Activated T-helper 17 cell treated with anti-CD3 and anti-CD28 coated beads, Interleukin-2, amount 50 U/mL, for 72 hours (primary cell): ENCODE data around the gene METTL22. TPM values are rescaled to one million over a fixed set of nuclear protein-coding genes. Genes with fewer than 3 reads are reported as not detected.

Experiments used
- ATAC-seq: fragments of 150-1000 bp; cut with Tn5 transposase; replicated peaks from 2 replicates; pipeline ENCODE4 v1.10.0; 2021; ENCODE audit warnings: mild to moderate bottlenecking, moderate library complexity
- H3K27ac Mint-ChIP-seq: one replicate; pipeline ENCODE4 v1.8.0; 2022; ENCODE audit warnings: mixed read lengths
- H3K27me3 Mint-ChIP-seq: one replicate; pipeline ENCODE4 v1.8.0; 2022; ENCODE audit warnings: mixed read lengths
- H3K36me3 Mint-ChIP-seq: one replicate; pipeline ENCODE4 v1.8.0; 2022; ENCODE audit warnings: low read depth, mild to moderate bottlenecking, mixed read lengths
- H3K4me1 Mint-ChIP-seq: one replicate; pipeline ENCODE4 v1.8.0; 2022; ENCODE audit warnings: mixed read lengths
- H3K4me3 Mint-ChIP-seq: one replicate; pipeline ENCODE4 v1.8.0; 2022; ENCODE audit warnings: mild to moderate bottlenecking, mixed read lengths
- H3K9me3 Mint-ChIP-seq: one replicate; pipeline ENCODE4 v1.8.0; 2022; ENCODE audit warnings: mixed read lengths
- total RNA-seq, 2 donors: library from RNA; stranded (reverse); gene quantifications; one replicate each; pipeline ENCODE4 v1.2.3, GENCODE V29; 2022

METTL22 gene
- total RNA-seq, 2 donors from 2014 or later = 28.7 to 40.6 TPM

GRCh38 chr16:8661703-8662102, 40.2 kb downstream of the METTL22 start:
- Mint-ChIP-seq H3K4me3 (no peak overlapping the region), H3K36me3 (peaks cover 16% of the 10 kb centered on the region), H3K4me1 (peaks cover 4% of the 10 kb centered on the region), H3K9me3 (no peaks in the 10 kb centered on the region), H3K27ac (no peak overlapping the region), H3K27me3 (no peaks in the 10 kb centered on the region)
- no peak for ATAC-seq

GRCh38 chr16:8663192-8664089, 41.9 kb downstream of the METTL22 start:
- peaks cover 4% of the 10 kb centered on the region for H3K4me1 Mint-ChIP-seq
- no peak for ATAC-seq
- H3K27ac Mint-ChIP-seq = no peak overlapping the region
- no peaks in the 10 kb centered on the region for H3K27me3 Mint-ChIP-seq
- H3K9me3 Mint-ChIP-seq = no peaks in the 10 kb centered on the region
- H3K4me3 Mint-ChIP-seq = no peak overlapping the region
- H3K36me3 Mint-ChIP-seq = peaks cover 23% of the 10 kb centered on the region

DNA sequence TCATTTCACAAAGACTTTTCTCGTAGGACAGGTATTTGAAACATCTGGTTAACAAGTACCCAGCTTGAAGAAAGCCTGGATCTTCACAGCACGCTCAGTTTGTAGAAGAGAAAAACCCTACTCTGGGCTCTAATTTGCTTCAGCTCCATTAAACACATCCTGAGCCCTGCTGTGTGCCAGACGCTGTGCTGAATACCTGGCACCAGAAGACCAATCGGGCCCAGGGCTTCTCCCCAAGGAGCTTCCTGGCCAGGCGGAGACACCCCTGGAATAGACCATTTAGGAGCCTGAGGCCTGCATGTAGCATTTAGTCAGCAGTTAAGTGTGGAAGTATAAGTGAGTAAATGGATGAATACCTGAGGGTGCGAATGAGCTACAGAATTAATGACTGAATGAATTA, 44.0 kb downstream of the METTL22 start:
- H3K9me3 Mint-ChIP-seq = no peaks in the 10 kb centered on the region
- no peak overlapping the region for H3K4me3 Mint-ChIP-seq
- peaks cover under 1% of the 10 kb centered on the region for H3K4me1 Mint-ChIP-seq
- H3K36me3 Mint-ChIP-seq = peaks cover 23% of the 10 kb centered on the region
- no peak for ATAC-seq
- H3K27ac Mint-ChIP-seq = no peak overlapping the region
- H3K27me3 Mint-ChIP-seq = no peaks in the 10 kb centered on the region

- Mint-ChIP-seq H3K27ac (no peak overlapping the region), H3K4me1 (no peaks in the 10 kb centered on the region), H3K36me3 (peaks cover 23% of the 10 kb centered on the region), H3K27me3 (no peaks in the 10 kb centered on the region), H3K9me3 (no peaks in the 10 kb centered on the region), H3K4me3 (no peak overlapping the region)
- no peak for ATAC-seq
Observed at GRCh38 chr16:8667492-8667891, 46.0 kb downstream of the METTL22 start.

- H3K4me3 Mint-ChIP-seq = no peak overlapping the region
- ATAC-seq = no peak
- peaks cover 23% of the 10 kb centered on the region for H3K36me3 Mint-ChIP-seq
- H3K27ac Mint-ChIP-seq = no peak overlapping the region
- no peaks in the 10 kb centered on the region for H3K9me3 Mint-ChIP-seq
- no peaks in the 10 kb centered on the region for H3K4me1 Mint-ChIP-seq
- no peaks in the 10 kb centered on the region for H3K27me3 Mint-ChIP-seq
Observed at GRCh38 chr16:8668113-8668512, 46.6 kb downstream of the METTL22 start.

- Mint-ChIP-seq H3K27ac (no peak overlapping the region), H3K4me1 (no peaks in the 10 kb centered on the region), H3K4me3 (no peak overlapping the region), H3K36me3 (peaks cover 21% of the 10 kb centered on the region), H3K27me3 (no peaks in the 10 kb centered on the region), H3K9me3 (no peaks in the 10 kb centered on the region)
- no peak for ATAC-seq
Observed at GRCh38 chr16:8669481-8669880, 48.0 kb downstream of the METTL22 start.

GRCh38 chr16:8670014-8670560, 48.6 kb downstream of the METTL22 start:
- Mint-ChIP-seq H3K36me3 (peaks cover 15% of the 10 kb centered on the region), H3K27ac (no peak overlapping the region)
- ATAC-seq = no peak

DNA sequence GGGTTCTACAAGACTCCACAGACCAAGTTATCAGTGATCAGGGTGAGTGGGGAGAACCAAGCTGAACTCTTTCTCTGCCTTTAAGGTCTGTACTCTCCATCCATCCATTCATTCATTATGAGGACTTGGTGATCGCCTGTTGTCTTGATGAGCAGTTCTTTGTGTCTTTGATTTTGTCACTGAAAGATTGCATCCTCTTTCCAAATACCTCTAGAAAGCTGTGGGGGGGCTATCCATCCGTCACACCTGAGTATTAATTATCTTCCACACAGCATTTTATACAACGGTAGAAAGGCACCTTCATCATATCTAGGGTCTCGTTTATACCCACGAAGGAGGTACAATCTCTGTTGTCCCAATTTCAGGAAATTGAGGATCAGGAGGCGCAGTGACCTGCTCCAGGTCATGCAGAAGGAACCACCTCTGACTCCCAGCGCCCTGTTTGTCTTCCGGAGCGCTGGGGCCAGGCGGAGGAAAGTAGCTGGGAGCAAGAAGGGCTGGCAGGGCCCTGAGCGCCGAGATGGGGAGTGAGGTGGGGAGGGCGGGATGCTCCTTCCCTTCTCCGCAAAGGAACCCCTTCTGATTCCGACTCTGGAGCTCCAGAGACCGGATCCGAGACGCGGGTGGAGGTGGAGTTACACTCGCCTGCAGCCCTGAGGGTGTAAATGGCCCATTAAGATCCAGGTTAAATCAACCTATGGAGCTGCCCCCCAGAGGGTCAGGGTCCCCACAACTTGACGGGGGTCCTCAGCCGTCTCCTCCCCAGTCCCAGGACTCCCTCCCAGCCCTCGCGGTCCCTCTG, 52.3 kb downstream of the METTL22 start:
- no peaks in the 10 kb centered on the region for H3K9me3 Mint-ChIP-seq
- H3K36me3 Mint-ChIP-seq = peaks cover 5% of the 10 kb centered on the region
- H3K27ac Mint-ChIP-seq = peak overlapping the region; percentile 63
- ATAC-seq = no peak
- peaks cover 10% of the 10 kb centered on the region for H3K4me1 Mint-ChIP-seq
- H3K27me3 Mint-ChIP-seq = no peaks in the 10 kb centered on the region
- peak overlapping the region; percentile 88 for H3K4me3 Mint-ChIP-seq

More at GRCh38 chr16:8670014-8670560, 48.6 kb downstream of the METTL22 start:
- H3K4me1 Mint-ChIP-seq = peaks cover 3% of the 10 kb centered on the region
- H3K27me3 Mint-ChIP-seq = no peaks in the 10 kb centered on the region
- no peak overlapping the region for H3K4me3 Mint-ChIP-seq
- H3K9me3 Mint-ChIP-seq = no peaks in the 10 kb centered on the region

DNA sequence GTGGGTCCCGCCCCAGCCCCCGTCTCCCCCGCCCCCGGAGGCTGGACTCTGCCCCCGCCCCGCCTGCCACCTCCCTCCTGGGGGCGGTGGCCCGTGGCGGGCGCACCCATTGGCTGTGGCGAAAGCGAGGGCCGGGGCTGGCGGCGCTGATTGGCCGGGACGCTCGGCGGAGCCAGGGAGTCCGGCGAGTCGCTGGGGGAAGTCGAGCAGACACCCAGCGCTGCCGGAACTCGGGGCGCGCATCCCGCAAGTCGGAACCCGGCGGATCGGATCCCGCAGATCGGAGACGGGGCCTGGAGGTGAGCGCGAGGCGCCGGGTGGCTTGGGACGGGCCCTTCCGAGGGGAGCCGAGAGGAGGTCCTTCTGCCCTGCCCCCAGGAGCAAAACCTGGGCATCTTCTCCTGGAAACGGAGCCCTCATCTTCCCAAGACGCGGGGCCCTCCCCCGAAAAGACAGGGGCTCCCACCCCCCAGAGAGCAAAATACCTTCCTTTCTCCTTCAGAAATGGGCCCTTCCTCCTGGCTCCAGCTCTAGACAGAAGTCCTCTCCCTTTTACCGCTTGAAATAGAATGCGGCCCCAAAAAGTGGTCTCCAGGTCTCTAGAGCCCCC, 53.0 kb downstream of the METTL22 start, which contains the start of gene ABAT:
ABAT (plus strand) TSS at position 205 of the 610 bp plus-strand sequence. CDS start 61,123 bp downstream, outside the sequence.
- H3K4me1 Mint-ChIP-seq = peaks cover 10% of the 10 kb centered on the region
- no peaks in the 10 kb centered on the region for H3K9me3 Mint-ChIP-seq
- H3K4me3 Mint-ChIP-seq = peak within 1 kb of the TSS; percentile 88
- H3K36me3 Mint-ChIP-seq = peaks cover 7% of the 10 kb centered on the region
- H3K27me3 Mint-ChIP-seq = no peaks in the 10 kb centered on the region
- H3K27ac Mint-ChIP-seq = peak within 1 kb of the TSS; percentile 87
- ATAC-seq = peak; percentile 99

GRCh38 chr16:8675183-8676159, 54.0 kb downstream of the METTL22 start:
- Mint-ChIP-seq H3K27me3 (no peaks in the 10 kb centered on the region), H3K36me3 (peaks cover 13% of the 10 kb centered on the region), H3K4me1 (peaks cover 16% of the 10 kb centered on the region), H3K27ac (peak overlapping the region; percentile 87), H3K4me3 (peak overlapping the region; percentile 88), H3K9me3 (no peaks in the 10 kb centered on the region)
- peak; percentile 45 for ATAC-seq

GRCh38 chr16:8676160-8676547, 54.7 kb downstream of the METTL22 start:
- Mint-ChIP-seq H3K9me3 (no peaks in the 10 kb centered on the region), H3K27ac (no peak overlapping the region), H3K4me3 (peak overlapping the region; percentile 88), H3K4me1 (peaks cover 16% of the 10 kb centered on the region), H3K27me3 (no peaks in the 10 kb centered on the region), H3K36me3 (peaks cover 13% of the 10 kb centered on the region)
- no peak for ATAC-seq

DNA sequence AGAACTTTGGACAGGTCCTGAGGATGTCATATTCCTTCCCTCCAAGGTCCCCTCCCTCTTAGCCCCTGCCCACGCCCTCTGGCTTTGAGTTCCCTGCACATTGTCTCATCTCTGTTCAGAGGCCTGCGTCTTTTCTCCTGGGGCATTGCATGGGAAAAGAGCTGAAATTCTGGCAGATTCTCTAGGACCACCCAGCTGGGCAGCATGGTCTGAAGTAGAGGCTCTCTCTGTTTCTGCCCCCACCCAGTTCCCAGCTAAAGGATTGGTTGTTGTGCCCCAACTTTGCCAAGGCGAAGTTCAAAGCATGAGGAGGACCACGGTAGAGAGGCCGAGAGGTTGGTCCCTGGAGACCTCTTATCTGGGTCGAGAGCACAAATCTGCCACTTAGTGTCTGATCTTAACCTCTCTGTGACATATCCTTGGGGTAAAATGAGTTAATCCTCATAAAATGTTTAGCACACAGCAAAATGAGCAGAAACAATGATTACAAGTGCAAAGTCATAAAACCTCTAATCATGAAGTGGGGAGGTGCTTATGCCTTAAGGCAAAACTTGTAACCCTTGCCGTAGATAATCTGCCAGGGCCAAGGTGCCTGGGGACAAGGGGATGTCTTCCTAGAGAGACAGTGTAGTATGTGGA, 55.4 kb downstream of the METTL22 start:
- no peak overlapping the region for H3K4me3 Mint-ChIP-seq
- peaks cover 16% of the 10 kb centered on the region for H3K4me1 Mint-ChIP-seq
- peaks cover 13% of the 10 kb centered on the region for H3K36me3 Mint-ChIP-seq
- H3K27me3 Mint-ChIP-seq = no peaks in the 10 kb centered on the region
- no peaks in the 10 kb centered on the region for H3K9me3 Mint-ChIP-seq
- H3K27ac Mint-ChIP-seq = no peak overlapping the region
- no peak for ATAC-seq

DNA sequence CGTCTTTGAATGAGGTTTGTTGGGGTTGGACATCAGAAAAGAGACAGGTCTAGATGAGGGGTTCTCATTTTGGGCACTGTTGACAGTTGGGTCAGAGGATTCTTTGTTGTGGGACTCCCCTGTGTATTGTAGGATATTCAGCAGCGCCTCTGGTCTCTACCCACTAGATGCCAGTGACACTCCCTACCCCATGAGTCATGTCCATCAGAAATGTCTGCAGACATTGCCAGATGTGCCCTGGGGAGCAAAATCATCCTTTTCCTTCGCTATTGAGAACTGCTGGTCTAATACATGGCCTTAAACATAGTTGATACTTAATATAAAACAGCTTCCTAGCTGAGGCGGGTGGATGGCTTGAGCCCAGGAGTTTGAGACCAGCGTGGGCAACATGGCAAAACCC, 56.0 kb downstream of the METTL22 start:
- no peak overlapping the region for H3K4me3 Mint-ChIP-seq
- H3K27ac Mint-ChIP-seq = no peak overlapping the region

More for the DNA sequence above, 56.0 kb downstream of the METTL22 start:
- H3K27me3 Mint-ChIP-seq = no peaks in the 10 kb centered on the region
- H3K4me1 Mint-ChIP-seq = peaks cover 16% of the 10 kb centered on the region
- H3K9me3 Mint-ChIP-seq = no peaks in the 10 kb centered on the region
- H3K36me3 Mint-ChIP-seq = peaks cover 13% of the 10 kb centered on the region
- no peak for ATAC-seq
